ENCODE measurements around the gene FAM83C. TPM values are rescaled to one million over a fixed set of nuclear protein-coding genes. Genes with fewer than 3 reads are reported as not detected.

FAM83C gene
- polyA plus RNA-seq, 6 donors from 2014 or later: not detected

DNA sequence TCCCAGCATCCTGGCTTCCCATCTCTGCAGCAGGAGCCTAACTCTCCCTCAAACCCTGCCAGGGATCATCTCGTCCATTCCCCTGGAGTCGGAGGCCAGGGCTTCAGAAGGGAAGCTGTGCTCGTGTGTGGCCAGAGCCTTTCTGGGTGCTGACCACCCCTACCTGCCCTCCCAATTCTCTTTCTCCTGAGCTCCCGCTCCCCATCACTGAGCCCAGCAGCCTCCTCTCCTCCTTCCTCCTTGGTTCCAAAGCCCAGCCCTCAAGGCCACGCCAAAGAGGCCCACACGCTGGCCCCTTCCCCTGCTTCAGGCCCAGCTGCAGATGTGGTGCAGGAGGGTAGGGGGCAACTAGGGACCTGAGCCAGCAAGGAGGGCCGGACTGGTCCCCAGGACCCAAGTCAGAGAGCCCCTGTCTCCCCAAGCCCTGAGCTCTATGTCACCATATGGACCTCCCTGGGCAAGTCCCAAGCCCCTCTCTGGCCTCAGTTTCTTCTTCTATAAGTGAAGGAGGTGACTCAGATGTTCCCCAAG, 1.3 kb downstream of the FAM83C start:
- Mint-ChIP-seq H3K36me3 (no peaks in the 10 kb centered on the region), H3K9me3 (no peaks in the 10 kb centered on the region), H3K27me3 (peaks cover 5 to 40% (median 20%) of the 10 kb centered on the region in 3 donors), H3K4me1 (peaks cover 2 to 3% (median 3%) of the 10 kb centered on the region in 3 donors), H3K4me3 (no peak overlapping the region), H3K27ac (no peak overlapping the region)
- ATAC-seq (ENCODE audit: low read depth in 2 of 2) (no peak), DNase-seq (no peak)

GRCh38 chr20:35290186-35290886, 1.9 kb downstream of the FAM83C start:
- no peaks in the 10 kb centered on the region for H3K36me3 Mint-ChIP-seq
- H3K4me1 Mint-ChIP-seq: peaks cover 6 to 8% (median 6%) of the 10 kb centered on the region in 3 donors
- no peaks in the 10 kb centered on the region for H3K9me3 Mint-ChIP-seq
- DNase-seq: no peak
- no peak overlapping the region for H3K4me3 Mint-ChIP-seq
- H3K27me3 Mint-ChIP-seq: peaks cover 5 to 38% (median 17%) of the 10 kb centered on the region in 3 donors
- ATAC-seq (ENCODE audit: low read depth in 2 of 2): no peak
- peak overlapping the region in 1 of 6 donors; percentile 32 for H3K27ac Mint-ChIP-seq

GRCh38 chr20:35288325-35289060, 3.7 kb downstream of the FAM83C start:
- DNase-seq: no peak
- Mint-ChIP-seq H3K36me3 (no peaks in the 10 kb centered on the region), H3K4me1 (peaks cover 19 to 22% (median 20%) of the 10 kb centered on the region in 3 donors), H3K27ac (peak overlapping the region in 2 of 6 donors; percentile 52 to 88), H3K9me3 (no peaks in the 10 kb centered on the region), H3K27me3 (peaks cover 3 to 26% (median 5%) of the 10 kb centered on the region in 3 donors), H3K4me3 (no peak overlapping the region)
- ATAC-seq (ENCODE audit: low read depth in 2 of 2): no peak

- DNase-seq: no peak
- peaks cover 23 to 26% (median 25%) of the 10 kb centered on the region in 3 donors for H3K4me1 Mint-ChIP-seq
- peaks cover 0 to 18% (median 3%) of the 10 kb centered on the region in 3 donors for H3K27me3 Mint-ChIP-seq
- no peaks in the 10 kb centered on the region for H3K36me3 Mint-ChIP-seq
- no peak overlapping the region for H3K27ac Mint-ChIP-seq
- ATAC-seq (ENCODE audit: low read depth in 2 of 2): no peak
- H3K9me3 Mint-ChIP-seq: no peaks in the 10 kb centered on the region
- no peak overlapping the region for H3K4me3 Mint-ChIP-seq
These were observed 4.5 kb downstream of the FAM83C start for GRCh38 chr20:35287509-35288324.

DNA sequence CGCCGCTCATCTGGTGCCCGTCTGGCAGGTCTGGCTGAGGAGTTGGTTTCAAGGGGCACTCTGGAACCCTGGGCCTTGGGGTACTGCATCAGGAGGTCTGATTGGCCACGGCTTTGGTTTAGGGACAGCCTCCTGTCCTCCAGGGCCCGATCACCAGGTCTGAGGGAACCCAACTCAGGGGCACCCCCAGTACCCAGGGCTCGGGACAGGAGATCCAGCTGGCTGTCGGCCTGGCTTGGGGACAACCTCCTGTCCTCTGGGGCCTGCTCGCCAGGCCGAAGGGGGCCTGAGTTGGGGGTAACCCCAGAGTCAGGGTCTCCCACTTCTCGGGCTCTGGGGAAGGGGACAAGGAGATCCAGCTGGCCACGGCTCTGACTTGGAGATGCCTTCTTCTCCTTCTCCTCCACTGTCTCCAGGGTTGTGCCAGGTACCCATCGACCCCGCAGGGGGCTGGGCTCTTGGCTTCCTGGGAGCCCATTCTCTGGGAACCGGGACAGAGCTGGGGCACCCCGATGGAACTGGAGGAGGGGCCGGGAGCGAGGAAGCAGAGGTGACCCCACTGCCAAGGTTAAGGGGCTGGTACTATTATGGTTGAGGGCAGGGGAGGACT, 5.2 kb downstream of the FAM83C start:
- Mint-ChIP-seq H3K4me1 (peaks cover 25 to 31% (median 28%) of the 10 kb centered on the region in 3 donors), H3K9me3 (no peaks in the 10 kb centered on the region), H3K27ac (no peak overlapping the region), H3K27me3 (peaks cover 0 to 13% (median 0%) of the 10 kb centered on the region in 3 donors), H3K36me3 (no peaks in the 10 kb centered on the region), H3K4me3 (peak overlapping the region in 1 of 8 donors; percentile 44)
- ATAC-seq (ENCODE audit: low read depth in 2 of 2) (no peak), DNase-seq (no peak)

DNA sequence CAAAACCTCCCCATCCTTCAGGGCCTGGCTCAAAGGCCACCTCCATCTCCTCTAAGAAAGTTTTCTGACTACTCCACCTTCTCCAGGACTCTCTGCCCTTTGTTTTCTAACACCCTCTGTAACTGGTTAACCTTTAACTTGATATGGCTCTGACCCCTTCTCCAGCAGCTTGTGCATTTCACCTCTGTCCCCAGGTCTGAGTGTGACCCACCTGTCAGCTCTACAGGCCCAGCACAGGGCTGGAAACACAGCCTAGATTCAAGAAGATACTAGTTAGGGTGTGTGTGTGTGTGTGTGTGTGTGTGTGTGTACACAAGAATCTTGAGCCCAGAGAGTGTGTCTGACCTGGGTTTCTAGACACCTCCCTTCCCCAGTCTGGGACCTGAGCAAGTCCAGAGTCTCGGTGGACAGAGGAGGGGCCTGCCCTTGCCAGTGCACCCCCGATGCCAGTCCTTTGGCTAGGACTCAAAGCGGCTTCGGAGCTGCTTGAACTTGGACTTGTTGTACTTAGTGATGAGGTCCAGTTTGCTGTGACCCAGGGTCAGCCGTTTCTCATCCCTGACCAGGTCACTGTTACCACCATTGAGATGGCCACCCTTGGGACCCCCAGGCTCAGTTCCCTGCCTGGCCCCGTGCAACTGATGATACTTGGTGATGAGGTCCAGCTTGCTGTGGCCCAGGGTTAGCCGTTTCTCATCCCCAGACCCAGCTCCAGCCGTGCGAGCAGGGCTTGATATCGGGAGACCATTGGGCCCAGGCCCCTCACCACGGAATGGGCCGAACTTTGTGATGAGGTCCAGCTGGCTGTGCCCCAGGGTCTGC, 5.9 kb downstream of the FAM83C start:
- DNase-seq (no peak), ATAC-seq (ENCODE audit: low read depth in 2 of 2) (no peak)
- Mint-ChIP-seq H3K27ac (peak overlapping the region in 4 of 6 donors; percentile 43 to 90 (median 72)), H3K4me1 (peaks cover 25 to 32% (median 28%) of the 10 kb centered on the region in 3 donors), H3K27me3 (peaks cover 0 to 13% (median 0%) of the 10 kb centered on the region in 3 donors), H3K36me3 (no peaks in the 10 kb centered on the region), H3K9me3 (no peaks in the 10 kb centered on the region), H3K4me3 (peak overlapping the region; percentile 74 to 98 (median 92))

- peak overlapping the region in 4 of 6 donors; percentile 43 to 90 (median 72) for H3K27ac Mint-ChIP-seq
- DNase-seq: no peak
- H3K4me3 Mint-ChIP-seq: peak overlapping the region; percentile 87 to 99 (median 94)
- H3K36me3 Mint-ChIP-seq: no peaks in the 10 kb centered on the region
- H3K9me3 Mint-ChIP-seq: no peaks in the 10 kb centered on the region
- ATAC-seq (ENCODE audit: low read depth in 2 of 2): no peak
- peaks cover 25 to 32% (median 28%) of the 10 kb centered on the region in 3 donors for H3K4me1 Mint-ChIP-seq
- H3K27me3 Mint-ChIP-seq: peaks cover 0 to 7% (median 0%) of the 10 kb centered on the region in 3 donors
These were observed 6.5 kb downstream of the FAM83C start for GRCh38 chr20:35285806-35286076.

- Mint-ChIP-seq H3K4me1 (peaks cover 27 to 35% (median 31%) of the 10 kb centered on the region in 3 donors), H3K27me3 (peaks cover 0 to 6% (median 0%) of the 10 kb centered on the region in 3 donors), H3K4me3 (peak overlapping the region; percentile 87 to 99 (median 94)), H3K9me3 (no peaks in the 10 kb centered on the region), H3K27ac (peak overlapping the region; percentile 77 to 98 (median 96)), H3K36me3 (peaks cover 2 to 4% of the 10 kb centered on the region in 2 donors)
- ATAC-seq (ENCODE audit: low read depth in 2 of 2): no peak
- no peak for DNase-seq
These were observed 7.0 kb downstream of the FAM83C start for GRCh38 chr20:35284992-35285805.

DNA sequence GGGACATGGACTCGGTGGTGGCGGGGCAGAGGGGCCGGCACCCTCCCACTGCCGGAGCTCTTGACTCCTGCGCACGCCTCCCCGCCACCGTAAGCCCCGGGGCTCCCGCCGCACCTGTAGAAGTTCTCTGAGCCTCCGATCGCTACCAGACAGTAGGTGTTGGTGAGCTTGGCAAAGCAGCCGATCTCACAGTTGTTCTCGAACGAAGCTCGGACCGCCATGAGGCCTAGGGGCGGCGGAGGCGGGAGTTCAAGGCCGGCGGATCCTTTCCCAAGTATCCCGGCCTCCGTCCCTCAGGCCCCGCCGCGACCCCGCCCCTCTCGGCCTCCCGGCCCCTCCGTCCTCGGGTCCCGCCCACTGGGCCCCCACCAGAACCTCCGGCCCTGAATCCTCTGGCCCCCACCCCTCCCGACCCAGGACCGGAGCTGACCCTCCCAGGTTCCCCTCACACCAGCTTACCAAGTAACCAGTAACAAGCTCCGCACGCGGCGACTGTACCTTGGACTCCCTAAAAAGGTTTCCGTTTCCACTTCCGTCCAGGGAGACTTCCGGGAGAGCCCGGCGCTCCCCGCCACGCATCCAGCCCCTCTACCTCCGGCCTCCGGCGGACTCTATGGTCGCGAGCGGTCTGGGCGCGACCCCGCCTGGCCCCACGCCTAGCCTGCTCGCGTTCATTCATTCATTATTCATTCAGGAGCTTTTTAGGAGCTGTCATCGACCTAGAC, 7.8 kb downstream of the FAM83C start, which contains the start of gene EIF6:
Gene EIF6, minus strand, starts transcription at position 506 of the 725 bp plus-strand sequence. Its CDS starts 285 bp downstream, at position 221.
- Mint-ChIP-seq H3K27me3 (no peaks in the 10 kb centered on the region), H3K4me3 (peak within 1 kb of the TSS; percentile 87 to 99 (median 94)), H3K9me3 (no peaks in the 10 kb centered on the region), H3K27ac (peak within 1 kb of the TSS; percentile 88 to 98 (median 96)), H3K36me3 (peaks cover 7 to 8% of the 10 kb centered on the region in 2 donors), H3K4me1 (peaks cover 32 to 43% (median 38%) of the 10 kb centered on the region in 3 donors)
- DNase-seq: peak; percentile 74
- ATAC-seq (ENCODE audit: low read depth in 2 of 2): peak; percentile 86 to 87

GRCh38 chr20:35283441-35284266, 8.6 kb downstream of the FAM83C start:
- Mint-ChIP-seq H3K27ac (peak overlapping the region; percentile 88 to 98 (median 95)), H3K27me3 (no peaks in the 10 kb centered on the region), H3K4me1 (peaks cover 35 to 45% (median 43%) of the 10 kb centered on the region in 3 donors), H3K9me3 (no peaks in the 10 kb centered on the region), H3K36me3 (peaks cover 7 to 8% of the 10 kb centered on the region in 2 donors), H3K4me3 (peak overlapping the region; percentile 87 to 99 (median 94))
- no peak for DNase-seq
- ATAC-seq (ENCODE audit: low read depth in 2 of 2): peak; percentile 3 to 10

Data from naive B cell (primary cell).